Nephron (organoid): ENCODE measurements around the gene RBFOX1.
"Not testable (repeated sequence)": the region's sequence is repeated elsewhere in the genome, so short reads cannot be mapped to it uniquely, and the experiment has no call there.

Experiments used
- H3K27ac Mint-ChIP-seq, 3 experiments: 2 replicates each; pipeline ENCODE4 v1.8.0; 2020; ENCODE audit warnings: mixed read lengths in 3 of 3, mild to moderate bottlenecking in 2 of 3, moderate library complexity in 1 of 3
- H3K27me3 Mint-ChIP-seq: 2 replicates; pipeline ENCODE4 v1.8.0; 2021; ENCODE audit warnings: low read depth, mild to moderate bottlenecking, moderate library complexity, mixed read lengths
- H3K36me3 Mint-ChIP-seq: 2 replicates; pipeline ENCODE4 v1.8.0; 2020; ENCODE audit warnings: low read depth, mixed read lengths
- H3K4me1 Mint-ChIP-seq: 2 replicates; pipeline ENCODE4 v1.8.0; 2020; ENCODE audit warnings: mixed read lengths
- H3K4me3 Mint-ChIP-seq, 3 experiments: 2 replicates each; pipeline ENCODE4 v1.8.0; 2020; ENCODE audit warnings: mild to moderate bottlenecking in 3 of 3, mixed read lengths in 3 of 3, moderate library complexity in 2 of 3
- H3K9me3 Mint-ChIP-seq: 2 replicates; pipeline ENCODE4 v1.8.0; 2020; ENCODE audit warnings: mixed read lengths
- TF ChIP-seq, protein P1 (sequence below), 3 experiments: fragments of 200-600 bp; sonication (generic); IDR thresholded peaks; one replicate each; pipeline ENCODE4 v1.5.0; 2021; ENCODE audit warnings: antibody characterized with exemption in 3 of 3; ENCODE audit not compliant: unreplicated experiment in 3 of 3

The RBFOX1 gene

DNA sequence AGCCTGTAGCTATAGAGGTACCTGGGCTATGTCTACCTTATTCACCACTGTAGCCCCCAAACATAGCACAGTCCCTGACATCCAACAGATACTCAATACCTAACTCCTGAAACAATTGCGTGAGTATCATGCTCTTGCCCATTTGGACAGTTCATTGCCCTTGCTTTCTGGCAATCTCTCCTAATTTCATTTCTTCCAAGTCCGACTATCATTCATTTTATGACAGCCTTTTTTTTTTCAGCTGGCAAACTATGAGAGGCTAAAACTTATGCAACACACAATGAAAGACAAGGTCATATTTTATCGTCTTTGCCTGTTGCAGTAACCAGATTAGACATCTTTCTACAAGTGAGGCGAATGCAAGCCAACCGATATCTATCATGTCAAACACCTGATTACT, 169.2 kb downstream of the RBFOX1 start:
- TF ChIP-seq, protein P1, sequence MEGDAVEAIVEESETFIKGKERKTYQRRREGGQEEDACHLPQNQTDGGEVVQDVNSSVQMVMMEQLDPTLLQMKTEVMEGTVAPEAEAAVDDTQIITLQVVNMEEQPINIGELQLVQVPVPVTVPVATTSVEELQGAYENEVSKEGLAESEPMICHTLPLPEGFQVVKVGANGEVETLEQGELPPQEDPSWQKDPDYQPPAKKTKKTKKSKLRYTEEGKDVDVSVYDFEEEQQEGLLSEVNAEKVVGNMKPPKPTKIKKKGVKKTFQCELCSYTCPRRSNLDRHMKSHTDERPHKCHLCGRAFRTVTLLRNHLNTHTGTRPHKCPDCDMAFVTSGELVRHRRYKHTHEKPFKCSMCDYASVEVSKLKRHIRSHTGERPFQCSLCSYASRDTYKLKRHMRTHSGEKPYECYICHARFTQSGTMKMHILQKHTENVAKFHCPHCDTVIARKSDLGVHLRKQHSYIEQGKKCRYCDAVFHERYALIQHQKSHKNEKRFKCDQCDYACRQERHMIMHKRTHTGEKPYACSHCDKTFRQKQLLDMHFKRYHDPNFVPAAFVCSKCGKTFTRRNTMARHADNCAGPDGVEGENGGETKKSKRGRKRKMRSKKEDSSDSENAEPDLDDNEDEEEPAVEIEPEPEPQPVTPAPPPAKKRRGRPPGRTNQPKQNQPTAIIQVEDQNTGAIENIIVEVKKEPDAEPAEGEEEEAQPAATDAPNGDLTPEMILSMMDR (IDR thresholded peaks at IDR 0.05; ENCODE audit: unreplicated experiment in 3 of 3): no peak
- H3K4me3 Mint-ChIP-seq: no peak overlapping the region
- no peaks in the 10 kb centered on the region for H3K36me3 Mint-ChIP-seq
- no peak overlapping the region for H3K27ac Mint-ChIP-seq
- H3K4me1 Mint-ChIP-seq: no peaks in the 10 kb centered on the region
- H3K27me3 Mint-ChIP-seq: no peaks in the 10 kb centered on the region
- H3K9me3 Mint-ChIP-seq: no peaks in the 10 kb centered on the region

DNA sequence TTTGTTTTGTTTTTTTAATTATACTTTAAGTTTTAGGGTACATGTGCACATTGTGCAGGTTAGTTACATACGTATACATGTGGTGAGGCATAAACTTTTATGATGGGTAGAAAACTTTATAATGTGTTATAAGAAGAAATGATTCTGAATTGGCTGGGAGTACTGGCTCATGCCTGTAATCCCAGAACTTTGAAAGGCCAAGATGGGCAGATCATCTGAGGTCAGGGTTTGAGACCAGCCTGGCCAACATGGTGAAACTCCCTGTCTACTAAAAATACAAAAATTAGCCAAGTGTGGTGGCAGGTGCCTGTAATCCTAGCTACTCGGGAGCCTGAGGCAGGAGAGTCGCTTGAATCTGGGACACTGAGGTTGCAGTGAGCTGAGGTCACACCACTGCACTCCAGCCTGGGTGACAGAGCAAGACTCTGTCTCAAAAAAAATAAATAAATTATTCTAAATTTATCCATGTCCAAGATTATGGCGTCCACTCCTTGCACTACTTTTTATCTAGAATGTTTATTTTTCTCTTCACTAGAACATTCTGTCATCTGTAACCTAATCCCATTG, 170.0 kb downstream of the RBFOX1 start:
- not testable (repeated sequence) for H3K27me3 Mint-ChIP-seq, H3K4me3 Mint-ChIP-seq, H3K9me3 Mint-ChIP-seq, H3K27ac Mint-ChIP-seq, H3K36me3 Mint-ChIP-seq, H3K4me1 Mint-ChIP-seq

DNA sequence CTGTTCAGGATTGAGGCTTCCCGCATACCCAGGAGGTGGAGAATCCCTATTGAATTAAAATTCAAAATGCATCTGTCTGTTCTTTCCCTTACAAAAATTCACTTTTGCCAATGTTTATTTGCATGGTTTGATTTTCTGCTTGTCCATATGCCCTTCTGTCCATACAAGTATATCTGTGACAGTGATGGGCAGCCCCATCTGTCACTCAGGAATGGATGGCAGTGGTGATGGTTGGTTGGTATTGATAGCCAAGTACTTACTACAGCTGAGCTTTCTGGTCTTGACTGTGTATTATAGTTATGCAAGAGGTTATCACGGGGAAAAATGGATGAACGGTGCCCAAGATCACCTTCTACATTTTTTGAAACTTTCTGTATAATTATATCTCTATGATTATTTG, 171.0 kb downstream of the RBFOX1 start:
- Mint-ChIP-seq H3K27ac (no peak overlapping the region), H3K9me3 (no peaks in the 10 kb centered on the region), H3K27me3 (no peaks in the 10 kb centered on the region), H3K4me1 (peaks cover under 1% of the 10 kb centered on the region), H3K36me3 (no peaks in the 10 kb centered on the region), H3K4me3 (no peak overlapping the region)
- TF ChIP-seq, protein P1 (IDR thresholded peaks at IDR 0.05; ENCODE audit: unreplicated experiment in 3 of 3): no peak

DNA sequence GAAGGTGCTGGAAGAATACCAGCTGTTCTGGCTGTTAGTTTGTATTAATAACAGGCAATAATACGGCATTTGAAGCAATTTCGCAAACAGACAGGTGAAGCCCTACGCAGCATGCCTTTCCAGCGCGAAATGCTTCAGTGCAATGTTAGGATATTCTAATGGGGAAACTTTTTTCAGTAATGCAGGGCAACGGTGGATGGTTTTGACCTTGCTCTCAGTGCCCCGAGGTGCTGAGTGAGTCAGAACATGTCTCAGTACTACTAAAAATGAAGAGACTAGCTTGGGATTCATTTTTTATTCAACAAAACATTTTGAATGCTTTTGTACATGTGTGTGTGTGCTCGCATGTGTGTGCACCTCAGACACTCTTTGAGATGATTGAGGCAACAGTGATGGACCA, 172.2 kb downstream of the RBFOX1 start:
- H3K4me1 Mint-ChIP-seq: peaks cover 13% of the 10 kb centered on the region
- H3K9me3 Mint-ChIP-seq: no peaks in the 10 kb centered on the region

DNA sequence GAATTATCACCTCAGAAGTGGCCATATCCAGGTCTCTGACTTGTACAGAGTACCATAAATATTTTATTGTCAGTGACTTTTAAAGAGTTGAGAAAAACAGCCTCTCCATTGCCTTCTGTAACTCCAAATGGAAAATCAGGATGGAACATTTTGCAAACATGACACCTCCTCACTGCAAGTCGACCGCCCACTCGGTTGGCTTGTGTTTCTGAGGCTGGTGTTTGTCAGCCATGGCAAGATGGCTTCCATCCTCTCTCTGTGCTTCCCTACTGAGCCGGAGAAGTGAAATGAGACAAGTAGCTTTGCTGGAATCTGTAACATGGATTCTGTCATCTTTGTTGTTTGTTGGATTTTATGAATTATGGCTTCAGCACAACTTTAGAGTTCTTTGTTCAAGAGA, 172.8 kb downstream of the RBFOX1 start:
- no peak overlapping the region for H3K4me3 Mint-ChIP-seq
- H3K27me3 Mint-ChIP-seq: no peaks in the 10 kb centered on the region
- no peak overlapping the region for H3K27ac Mint-ChIP-seq
- no peaks in the 10 kb centered on the region for H3K9me3 Mint-ChIP-seq
- TF ChIP-seq, protein P1 (IDR thresholded peaks at IDR 0.05; ENCODE audit: unreplicated experiment in 3 of 3): no peak
- no peaks in the 10 kb centered on the region for H3K36me3 Mint-ChIP-seq
- peaks cover 19% of the 10 kb centered on the region for H3K4me1 Mint-ChIP-seq

More for the DNA sequence above, 172.2 kb downstream of the RBFOX1 start:
- H3K4me3 Mint-ChIP-seq: no peak overlapping the region
- no peaks in the 10 kb centered on the region for H3K27me3 Mint-ChIP-seq
- TF ChIP-seq, protein P1 (IDR thresholded peaks at IDR 0.05; ENCODE audit: unreplicated experiment in 3 of 3): no peak
- no peak overlapping the region for H3K27ac Mint-ChIP-seq
- H3K36me3 Mint-ChIP-seq: no peaks in the 10 kb centered on the region

DNA sequence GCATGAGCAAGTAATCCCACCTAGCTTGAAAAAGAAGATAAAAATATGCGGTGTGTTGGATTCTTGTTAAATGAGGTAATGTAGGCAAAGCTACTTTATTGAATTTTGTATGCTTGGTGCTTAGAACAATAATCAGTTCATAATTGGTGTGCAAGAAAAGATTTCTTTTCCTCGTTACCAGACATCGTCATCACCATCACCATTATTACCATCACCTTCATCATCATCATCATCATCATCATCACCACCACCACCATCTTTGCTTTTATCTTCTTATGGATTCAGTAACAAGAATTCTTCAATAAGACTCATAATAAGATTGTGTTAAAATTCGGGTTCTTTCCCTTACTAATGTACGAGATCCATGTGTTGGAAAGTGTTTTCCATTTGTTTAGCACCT, 173.7 kb downstream of the RBFOX1 start:
- Mint-ChIP-seq H3K4me1 (peaks cover 21% of the 10 kb centered on the region), H3K36me3 (no peaks in the 10 kb centered on the region), H3K27me3 (no peaks in the 10 kb centered on the region), H3K4me3 (no peak overlapping the region), H3K27ac (no peak overlapping the region), H3K9me3 (no peaks in the 10 kb centered on the region)
- TF ChIP-seq, protein P1 (IDR thresholded peaks at IDR 0.05; ENCODE audit: unreplicated experiment in 3 of 3): no peak
